Activated naive CD8-positive, alpha-beta T cell (primary cell): ENCODE data around the gene C12orf54.
A peak's percentile ranks its signal among the peaks of the same experiment; 100 is the strongest.
"Not testable (repeated sequence)": the region's sequence is repeated elsewhere in the genome, so short reads cannot be mapped to it uniquely, and the experiment has no call there.

Experiments
- H3K27ac Mint-ChIP-seq: one replicate; pipeline ENCODE4 v1.8.0; 2021; ENCODE audit warnings: mixed read lengths
- H3K27me3 Mint-ChIP-seq: one replicate; pipeline ENCODE4 v1.8.0; 2021; ENCODE audit warnings: mixed read lengths
- H3K36me3 Mint-ChIP-seq: one replicate; pipeline ENCODE4 v1.8.0; 2021; ENCODE audit warnings: mixed read lengths
- H3K4me1 Mint-ChIP-seq: one replicate; pipeline ENCODE4 v1.8.0; 2021; ENCODE audit warnings: low read depth, mixed read lengths
- H3K4me3 Mint-ChIP-seq: one replicate; pipeline ENCODE4 v1.8.0; 2021; ENCODE audit warnings: mild to moderate bottlenecking, mixed read lengths
- H3K9me3 Mint-ChIP-seq: one replicate; pipeline ENCODE4 v1.8.0; 2021; ENCODE audit warnings: low read depth, mixed read lengths

C12orf54 gene

DNA sequence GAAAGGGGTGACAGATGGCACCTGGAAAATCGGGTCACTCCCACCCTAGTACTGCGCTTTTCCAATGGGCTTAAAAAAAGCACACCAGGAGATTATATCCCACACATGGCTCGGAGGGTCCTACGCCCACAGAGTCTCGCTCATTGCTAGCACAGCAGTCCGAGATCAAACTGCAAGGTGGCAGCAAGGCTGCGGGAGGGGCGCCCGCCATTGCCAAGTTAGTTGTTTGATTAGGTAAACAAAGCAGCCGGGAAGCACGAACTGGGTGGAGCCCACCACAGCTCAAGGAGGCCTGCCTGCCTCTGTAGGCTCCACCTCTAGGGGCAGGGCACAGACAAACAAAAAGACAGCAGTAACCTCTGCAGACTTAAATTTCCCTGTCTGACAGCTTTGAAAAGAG is 7.8 kb upstream of the C12orf54 start:
- not testable (repeated sequence) for H3K4me1 Mint-ChIP-seq, H3K27ac Mint-ChIP-seq, H3K4me3 Mint-ChIP-seq
- H3K9me3 Mint-ChIP-seq, result peaks cover 20% of the 10 kb centered on the region
- H3K36me3 Mint-ChIP-seq, result peaks cover 19% of the 10 kb centered on the region
- H3K27me3 Mint-ChIP-seq, result peaks cover 18% of the 10 kb centered on the region

DNA sequence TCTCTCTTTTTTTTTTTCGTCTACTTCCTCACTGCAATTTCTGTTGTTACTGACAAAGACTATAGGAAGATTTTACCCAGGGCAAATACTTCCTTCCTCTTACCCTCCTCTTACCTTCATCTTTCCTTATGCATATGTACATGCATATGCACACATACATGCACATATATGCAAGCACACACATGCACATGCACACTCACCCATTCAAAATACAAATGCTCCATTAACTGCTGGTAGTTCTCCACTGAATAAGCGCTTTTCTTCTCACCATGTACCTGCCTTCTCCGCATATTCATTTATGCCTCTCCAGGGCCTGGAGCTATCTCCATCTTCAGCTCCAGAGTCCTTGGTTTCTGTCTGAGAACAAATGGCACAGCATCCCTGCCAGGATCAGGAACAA is 632 bp downstream of the C12orf54 start:
- Mint-ChIP-seq H3K4me1 (no peaks in the 10 kb centered on the region), H3K9me3 (peaks cover 5% of the 10 kb centered on the region), H3K27ac (no peak overlapping the region), H3K36me3 (no peaks in the 10 kb centered on the region), H3K4me3 (no peak overlapping the region), H3K27me3 (no peaks in the 10 kb centered on the region)

DNA sequence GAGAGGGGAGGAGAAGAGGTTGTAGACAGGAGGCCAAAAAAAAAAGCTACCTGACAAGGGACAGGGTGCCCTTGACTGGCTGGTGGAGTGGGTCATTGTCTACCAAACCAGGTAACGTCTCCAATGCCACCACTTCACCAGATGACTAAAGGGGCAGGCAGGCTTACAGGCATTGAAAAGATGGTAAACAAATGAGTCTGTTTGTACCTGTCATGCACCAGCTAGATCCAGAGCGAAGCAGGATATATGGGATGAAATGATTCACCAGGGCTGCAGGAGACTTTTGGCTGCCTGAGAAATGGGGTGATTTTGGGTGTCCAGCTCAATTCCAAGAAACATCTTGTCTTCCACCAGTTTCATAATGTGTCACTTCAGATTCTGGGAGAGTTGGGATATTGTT is 4.0 kb downstream of the C12orf54 start:
- no peaks in the 10 kb centered on the region for H3K36me3 Mint-ChIP-seq
- H3K4me1 Mint-ChIP-seq, result no peaks in the 10 kb centered on the region
- no peak overlapping the region for H3K4me3 Mint-ChIP-seq

DNA sequence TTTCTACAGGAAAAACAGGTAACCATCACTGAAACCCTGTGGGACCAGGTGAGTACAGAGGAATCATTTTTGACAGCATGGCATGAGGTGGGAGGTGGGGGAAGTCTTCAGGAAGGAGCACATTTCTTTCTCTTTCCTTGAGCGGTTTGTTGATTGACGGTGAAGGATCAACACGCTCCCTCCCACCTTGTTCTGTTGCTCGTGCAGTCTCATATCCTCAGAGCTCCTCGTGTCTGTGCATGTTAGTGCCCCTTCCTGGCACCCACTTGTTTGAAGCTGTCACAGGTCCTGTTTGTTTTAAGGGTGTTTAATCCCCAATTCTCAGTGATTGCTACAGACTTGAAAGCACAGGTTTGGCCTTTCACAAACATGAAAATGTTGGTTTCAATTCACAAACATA is 4.4 kb downstream of the C12orf54 start:
- no peak overlapping the region for H3K4me3 Mint-ChIP-seq
- no peaks in the 10 kb centered on the region for H3K4me1 Mint-ChIP-seq
- no peaks in the 10 kb centered on the region for H3K27me3 Mint-ChIP-seq
- no peak overlapping the region for H3K27ac Mint-ChIP-seq
- H3K9me3 Mint-ChIP-seq, result no peaks in the 10 kb centered on the region
- no peaks in the 10 kb centered on the region for H3K36me3 Mint-ChIP-seq

More for the DNA sequence above, 4.0 kb downstream of the C12orf54 start:
- H3K27me3 Mint-ChIP-seq, result no peaks in the 10 kb centered on the region
- no peaks in the 10 kb centered on the region for H3K9me3 Mint-ChIP-seq
- no peak overlapping the region for H3K27ac Mint-ChIP-seq

DNA sequence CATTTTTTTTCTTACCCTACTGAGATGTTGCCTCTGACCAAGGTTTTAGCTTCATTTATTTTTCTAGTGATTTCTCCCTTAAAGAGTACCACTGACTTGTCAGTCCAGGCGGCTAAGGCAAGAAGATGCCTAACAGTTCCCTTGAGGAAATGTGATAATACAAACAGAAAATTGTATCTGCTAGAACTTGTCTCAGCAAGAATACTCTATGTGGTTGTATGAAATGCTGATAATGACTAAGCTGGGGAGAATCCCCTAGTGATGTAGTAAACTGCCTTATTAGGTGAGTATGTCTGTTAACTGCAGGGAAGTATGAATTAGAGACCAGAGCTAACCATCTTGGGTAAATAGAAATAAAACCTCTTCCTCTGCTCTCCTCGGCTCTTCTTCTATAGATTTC is 6.7 kb downstream of the C12orf54 start:
- Mint-ChIP-seq H3K27me3 (no peaks in the 10 kb centered on the region), H3K4me3 (no peak overlapping the region), H3K36me3 (no peaks in the 10 kb centered on the region), H3K27ac (no peak overlapping the region), H3K4me1 (no peaks in the 10 kb centered on the region), H3K9me3 (no peaks in the 10 kb centered on the region)

DNA sequence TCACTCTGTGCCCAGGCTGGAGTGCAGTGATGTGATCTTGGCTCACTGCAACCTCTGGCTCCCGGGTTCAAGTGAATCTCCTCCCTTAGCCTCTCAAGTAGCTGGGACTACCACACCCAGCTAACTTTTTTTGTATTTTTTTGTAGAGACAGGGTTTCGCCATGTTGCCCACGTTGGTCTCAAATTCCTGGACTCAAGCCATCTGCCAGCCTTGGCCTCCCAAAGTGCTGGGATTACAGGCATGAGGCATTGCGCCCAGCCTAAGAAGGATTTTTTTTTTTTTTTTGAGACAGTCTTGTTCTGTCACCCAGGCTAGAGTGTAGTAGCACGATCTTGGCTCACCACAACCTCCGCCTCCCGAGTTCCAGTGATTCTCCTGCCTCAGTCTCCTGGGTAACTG is 7.2 kb downstream of the C12orf54 start:
- H3K4me1 Mint-ChIP-seq, H3K9me3 Mint-ChIP-seq, H3K27ac Mint-ChIP-seq, H3K36me3 Mint-ChIP-seq, H3K27me3 Mint-ChIP-seq, H3K4me3 Mint-ChIP-seq: not testable (repeated sequence)

DNA sequence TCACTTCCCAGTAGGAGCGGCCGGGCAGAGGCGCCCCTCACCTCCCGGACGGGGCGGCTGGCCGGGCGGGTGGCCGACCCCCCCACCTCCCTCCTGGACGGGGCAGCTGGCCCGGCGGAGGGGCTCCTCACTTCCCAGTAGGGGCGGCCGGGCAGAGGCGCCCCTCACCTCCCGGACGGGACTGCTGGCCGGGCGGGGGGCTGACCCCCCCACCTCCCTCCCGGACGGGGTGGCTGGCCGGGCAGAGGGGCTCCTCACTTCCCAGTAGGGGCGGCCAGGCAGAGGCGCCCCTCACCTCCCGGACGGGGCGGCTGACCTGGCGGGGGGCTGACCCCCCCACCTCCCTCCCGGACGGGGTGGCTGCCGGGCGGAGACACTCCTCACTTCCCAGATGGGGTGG is 18.0 kb downstream of the C12orf54 start:
- not testable (repeated sequence) for H3K9me3 Mint-ChIP-seq, H3K36me3 Mint-ChIP-seq, H3K27ac Mint-ChIP-seq, H3K4me1 Mint-ChIP-seq, H3K27me3 Mint-ChIP-seq, H3K4me3 Mint-ChIP-seq

DNA sequence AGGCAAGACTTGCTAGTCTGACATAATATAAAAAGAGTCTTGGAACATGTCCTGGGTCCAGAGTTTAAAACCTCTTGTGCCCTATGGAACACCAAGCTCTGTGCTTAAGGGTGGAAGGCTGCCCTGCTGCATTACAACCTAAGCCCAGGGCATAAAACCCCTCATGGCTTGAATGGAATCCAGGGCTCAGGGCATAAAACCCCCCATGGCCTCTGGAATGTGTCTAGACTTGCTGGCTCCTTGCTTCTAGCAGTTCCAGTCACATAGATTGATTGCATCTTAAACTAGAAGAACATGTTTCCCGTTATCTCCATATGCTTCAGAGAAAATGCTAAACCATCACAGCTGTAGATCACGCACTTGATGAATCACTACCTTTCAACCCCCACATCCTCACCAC is 24.5 kb downstream of the C12orf54 start:
- H3K4me1 Mint-ChIP-seq, H3K9me3 Mint-ChIP-seq, H3K27ac Mint-ChIP-seq, H3K27me3 Mint-ChIP-seq, H3K4me3 Mint-ChIP-seq, H3K36me3 Mint-ChIP-seq: not testable (repeated sequence)

DNA sequence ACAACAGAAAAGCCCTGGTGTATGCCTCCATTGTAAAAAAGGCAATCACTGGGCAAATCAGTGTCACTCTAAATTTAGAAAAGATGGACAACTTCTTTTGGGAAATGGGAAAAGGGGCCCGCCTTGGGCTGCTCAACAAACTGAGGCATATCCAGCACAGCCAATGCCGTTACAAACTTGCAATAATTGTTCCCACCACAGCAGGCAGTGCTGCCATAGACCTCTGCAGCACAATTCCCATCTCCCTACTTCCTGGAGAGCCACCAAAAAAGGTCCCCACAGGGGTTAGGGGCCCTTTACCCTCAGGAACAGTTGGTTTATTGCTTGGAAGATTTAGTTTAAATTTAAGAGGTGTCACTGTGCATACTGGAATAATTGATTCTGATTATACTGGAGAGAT is 26.7 kb downstream of the C12orf54 start:
- no peaks in the 10 kb centered on the region for H3K27me3 Mint-ChIP-seq
- peaks cover 4% of the 10 kb centered on the region for H3K4me1 Mint-ChIP-seq
- peaks cover 6% of the 10 kb centered on the region for H3K9me3 Mint-ChIP-seq
- H3K4me3 Mint-ChIP-seq, result no peak overlapping the region
- peaks cover 5% of the 10 kb centered on the region for H3K36me3 Mint-ChIP-seq
- H3K27ac Mint-ChIP-seq, result no peak overlapping the region

DNA sequence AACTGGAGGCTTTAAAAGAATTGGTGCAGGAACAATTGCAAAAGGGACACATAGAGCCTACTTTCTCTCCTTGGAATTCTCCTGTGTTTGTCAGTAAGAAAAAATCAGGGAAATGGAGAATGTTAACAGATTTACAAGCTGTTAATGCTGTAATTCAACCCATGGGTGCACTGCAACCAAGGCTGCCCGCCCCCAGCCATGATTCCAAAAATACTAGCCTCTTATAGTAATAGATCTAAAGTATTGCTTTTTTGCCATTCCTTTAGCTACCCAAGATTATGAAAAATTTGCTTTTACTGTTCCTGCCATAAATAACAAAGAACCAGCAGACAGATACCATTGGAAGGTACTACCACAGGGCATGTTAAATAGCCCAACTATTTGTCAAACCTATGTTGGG is 27.8 kb downstream of the C12orf54 start:
- Mint-ChIP-seq H3K36me3 (peaks cover 7% of the 10 kb centered on the region), H3K27me3 (no peaks in the 10 kb centered on the region), H3K27ac (no peak overlapping the region), H3K9me3 (peaks cover 6% of the 10 kb centered on the region), H3K4me1 (peaks cover 4% of the 10 kb centered on the region), H3K4me3 (no peak overlapping the region)

DNA sequence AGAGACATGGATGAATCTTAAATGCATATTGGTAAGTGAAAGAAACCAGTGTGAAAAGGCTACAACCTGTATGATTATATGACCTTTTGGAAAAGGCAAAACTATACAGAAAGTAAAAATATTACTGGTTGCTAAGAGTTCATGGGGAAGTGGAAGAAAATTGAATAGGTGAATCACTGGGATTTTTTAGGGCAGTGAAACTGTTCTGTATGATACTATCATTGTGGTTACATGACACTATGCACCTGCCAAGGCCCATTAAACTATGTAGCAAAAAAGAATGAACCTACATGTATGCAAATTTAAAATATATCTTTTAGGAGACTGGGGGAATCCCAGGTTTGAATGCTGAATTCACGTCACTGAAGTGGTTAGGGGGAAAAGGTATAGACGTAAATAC is 30.6 kb downstream of the C12orf54 start:
- Mint-ChIP-seq H3K9me3 (peaks cover 6% of the 10 kb centered on the region), H3K4me1 (peaks cover 4% of the 10 kb centered on the region), H3K27me3 (no peaks in the 10 kb centered on the region), H3K36me3 (peaks cover 7% of the 10 kb centered on the region), H3K4me3 (no peak overlapping the region), H3K27ac (peak overlapping the region; percentile 78)

DNA sequence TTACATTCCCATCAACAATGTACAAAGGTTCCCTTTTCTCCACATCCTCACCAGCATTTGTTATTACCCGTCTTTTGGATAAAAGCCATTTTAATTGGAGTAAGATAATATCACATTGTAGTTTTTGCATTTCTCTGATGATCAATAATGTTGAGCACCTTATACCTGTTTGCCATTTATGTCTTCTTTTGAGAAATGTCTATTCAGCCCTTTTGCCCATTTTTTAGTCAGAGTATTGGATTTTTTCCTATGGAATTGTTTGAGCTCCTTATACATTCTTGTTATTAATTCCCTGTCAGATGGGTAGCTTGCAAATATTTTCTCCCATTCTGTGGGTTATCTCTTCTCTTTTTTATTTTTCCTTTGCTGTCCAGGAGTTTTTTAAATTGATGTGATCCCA is 32.4 kb downstream of the C12orf54 start:
- no peak overlapping the region for H3K27ac Mint-ChIP-seq

DNA sequence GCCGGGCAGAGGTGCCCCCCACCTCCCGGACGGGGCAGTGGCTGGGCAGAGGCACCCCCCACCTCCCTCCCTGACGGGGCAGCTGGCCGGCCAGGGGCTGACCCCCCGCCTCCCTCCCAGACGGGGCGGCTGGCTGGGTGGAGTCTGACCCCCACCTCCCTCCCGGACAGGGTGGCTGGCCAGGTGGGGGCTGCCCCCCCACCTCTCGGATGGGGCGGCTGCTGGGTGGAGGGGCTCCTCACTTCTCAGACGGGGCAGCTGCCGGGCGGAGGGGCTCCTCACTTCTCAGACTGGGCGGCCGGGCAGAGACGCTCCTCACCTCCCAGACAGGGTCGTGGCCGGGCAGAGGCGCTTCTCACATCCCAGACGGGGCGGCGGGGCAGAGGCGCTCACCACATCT is 38.1 kb downstream of the C12orf54 start:
- H3K27me3 Mint-ChIP-seq, H3K36me3 Mint-ChIP-seq, H3K9me3 Mint-ChIP-seq, H3K4me1 Mint-ChIP-seq, H3K27ac Mint-ChIP-seq, H3K4me3 Mint-ChIP-seq: not testable (repeated sequence)

More for the DNA sequence above, 32.4 kb downstream of the C12orf54 start:
- H3K4me3 Mint-ChIP-seq, result no peak overlapping the region
- H3K36me3 Mint-ChIP-seq, result peaks cover 5% of the 10 kb centered on the region
- H3K27me3 Mint-ChIP-seq, result no peaks in the 10 kb centered on the region
- peaks cover 4% of the 10 kb centered on the region for H3K4me1 Mint-ChIP-seq
- peaks cover 6% of the 10 kb centered on the region for H3K9me3 Mint-ChIP-seq

DNA sequence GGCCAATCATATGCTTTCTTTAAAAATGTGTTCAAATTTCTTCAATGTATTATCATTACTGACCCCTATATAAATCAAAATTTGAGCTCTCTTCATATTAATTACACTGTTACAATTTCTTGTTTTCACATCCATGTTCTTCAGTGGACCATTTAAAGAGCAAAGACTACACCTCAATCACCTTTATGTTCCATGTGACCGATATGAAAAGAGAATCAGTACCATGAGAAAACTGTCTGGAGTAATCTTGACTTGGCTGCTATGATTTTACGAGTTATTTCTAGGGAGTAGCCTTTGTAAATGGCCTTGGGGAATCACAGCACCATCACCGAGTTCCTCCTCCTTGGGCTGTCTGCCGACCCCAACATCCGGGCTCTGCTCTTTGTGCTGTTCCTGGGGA is 43.0 kb downstream of the C12orf54 start, which contains the start of gene OR8S1:
TSS of gene OR8S1 (plus strand) at position 301 of the 400 bp plus-strand sequence. CDS start at position 301, 0 bp downstream.
- no peak within 1 kb of the TSS for H3K4me3 Mint-ChIP-seq
- no peaks in the 10 kb centered on the region for H3K4me1 Mint-ChIP-seq
- no peak within 1 kb of the TSS for H3K27ac Mint-ChIP-seq

DNA sequence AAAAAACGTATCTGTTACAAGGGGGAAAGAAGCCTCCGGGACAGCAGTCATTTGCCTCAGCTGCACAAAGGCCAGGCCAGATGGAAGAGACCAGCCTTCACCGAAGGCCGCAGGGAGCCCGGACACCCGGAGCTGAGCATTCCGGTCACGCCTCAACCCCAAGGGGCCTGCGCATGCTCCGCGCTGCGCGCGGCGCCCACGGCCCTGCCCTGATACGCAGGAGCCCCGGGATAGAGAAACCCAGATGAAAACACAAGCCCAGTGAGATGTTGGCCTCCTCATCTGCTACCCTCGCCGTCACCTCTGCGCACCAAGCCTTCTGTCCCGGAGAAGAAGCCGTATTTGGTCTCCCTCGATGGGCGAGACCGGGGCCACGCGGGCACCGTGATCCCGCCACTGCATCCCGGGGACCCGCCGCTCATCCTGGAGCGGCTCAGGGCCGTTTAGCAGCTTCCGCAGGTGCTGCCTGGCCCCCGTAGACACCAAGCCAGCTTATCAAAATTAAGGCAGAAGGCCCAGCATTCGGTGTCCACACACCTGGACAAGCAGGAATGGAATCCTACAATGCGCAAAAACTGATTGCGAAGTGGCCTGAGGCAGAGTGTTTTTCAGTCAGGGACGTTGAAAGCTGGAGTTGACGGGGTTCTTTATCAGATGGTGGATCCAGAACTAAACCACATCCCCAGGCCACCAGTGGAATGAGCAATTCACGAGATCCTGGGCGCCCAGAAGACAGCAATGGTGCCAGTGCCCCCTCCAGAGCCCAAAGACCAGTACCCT is 45.8 kb downstream of the C12orf54 start:
- Mint-ChIP-seq H3K9me3 (no peaks in the 10 kb centered on the region), H3K4me3 (no peak overlapping the region), H3K27ac (no peak overlapping the region), H3K27me3 (no peaks in the 10 kb centered on the region), H3K4me1 (peaks cover 17% of the 10 kb centered on the region), H3K36me3 (peaks cover 2% of the 10 kb centered on the region)

More for the DNA sequence above, 43.0 kb downstream of the C12orf54 start, which contains the start of gene OR8S1:
- Mint-ChIP-seq H3K36me3 (peaks cover 2% of the 10 kb centered on the region), H3K9me3 (no peaks in the 10 kb centered on the region), H3K27me3 (no peaks in the 10 kb centered on the region)

DNA sequence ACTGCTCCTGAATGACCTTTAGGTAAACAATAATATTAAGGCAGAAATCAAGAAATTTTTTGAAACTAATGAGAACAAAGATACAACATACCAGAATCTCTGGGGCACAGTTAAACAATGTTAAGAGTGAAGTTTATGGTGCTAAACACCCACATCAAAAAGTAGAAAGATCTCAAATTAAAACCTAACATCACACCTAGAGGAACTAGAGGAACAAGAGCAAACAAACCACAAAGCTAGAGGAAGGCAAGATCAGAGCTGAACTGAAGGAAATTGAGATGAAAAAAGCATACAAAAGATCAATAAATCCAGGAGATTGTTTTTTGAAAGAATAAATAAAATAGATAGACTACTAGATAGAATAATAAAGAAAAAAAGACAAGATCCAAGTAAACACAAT is 50.3 kb downstream of the C12orf54 start:
- Mint-ChIP-seq H3K9me3 (no peaks in the 10 kb centered on the region), H3K4me1 (peaks cover 27% of the 10 kb centered on the region), H3K4me3 (peak overlapping the region; percentile 36), H3K27ac (peak overlapping the region; percentile 14), H3K27me3 (no peaks in the 10 kb centered on the region), H3K36me3 (no peaks in the 10 kb centered on the region)
